ENCODE measurements around the gene IFT27.

The IFT27 gene, protein sequence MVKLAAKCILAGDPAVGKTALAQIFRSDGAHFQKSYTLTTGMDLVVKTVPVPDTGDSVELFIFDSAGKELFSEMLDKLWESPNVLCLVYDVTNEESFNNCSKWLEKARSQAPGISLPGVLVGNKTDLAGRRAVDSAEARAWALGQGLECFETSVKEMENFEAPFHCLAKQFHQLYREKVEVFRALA

DNA sequence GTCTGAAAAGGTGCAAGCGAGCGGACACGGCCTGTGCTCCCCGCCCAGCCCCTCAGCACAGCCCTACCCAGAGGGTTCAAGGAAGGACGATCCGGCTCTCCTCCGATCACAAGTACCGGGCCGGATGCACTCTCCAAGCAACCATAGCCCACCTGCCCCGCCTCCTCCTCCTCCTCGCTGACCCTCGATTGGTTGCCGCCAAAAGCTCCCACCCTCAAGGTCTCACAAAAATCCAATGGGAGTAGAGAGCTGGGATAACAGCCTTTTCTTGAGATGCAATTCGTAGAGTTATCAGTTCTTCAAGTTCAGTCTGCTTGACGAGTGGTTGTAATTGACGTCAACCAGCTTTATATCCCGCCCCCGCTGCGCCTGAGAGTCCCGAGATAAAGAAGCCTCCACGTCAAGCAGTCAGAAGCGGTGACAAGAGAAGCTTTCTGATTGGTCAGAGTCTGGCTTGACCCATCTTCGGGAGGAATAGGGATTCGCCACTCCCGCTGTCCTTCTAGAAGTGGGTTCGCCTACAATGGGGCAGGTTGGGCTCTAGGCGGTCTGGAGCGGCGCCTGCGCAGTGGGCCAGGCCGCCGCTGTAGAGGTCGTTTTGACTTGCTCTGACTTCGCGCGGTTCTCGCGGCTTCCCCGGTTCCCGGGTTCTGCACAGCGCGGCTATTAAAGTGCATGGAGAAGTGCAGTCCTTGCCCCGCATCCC, at the start of gene IFT27:
TSS of gene IFT27 (minus strand) at position 156 of the 706 bp plus-strand sequence. CDS start 412 bp downstream, outside the sequence.
- Histone ChIP-seq H3K4me3 (peak within 1 kb of the TSS; percentile 99), H3K27ac (peak within 1 kb of the TSS; percentile 84 to 95)
- TF ChIP-seq CTCF (IDR thresholded peaks at IDR 0.05): no peak
- DNase-seq (ENCODE audit: low spot score): peak; percentile 99

- no peak for DNase-seq (ENCODE audit: low spot score)
- no peak overlapping the region for H3K27ac ChIP-seq
- H3K4me3 ChIP-seq: no peak overlapping the region
- no peak for TF ChIP-seq CTCF (IDR thresholded peaks at IDR 0.05)
These were observed 48.7 kb upstream of the IFT27 start for GRCh38 chr22:36824655-36825054.

GRCh38 chr22:36823186-36823839, 47.4 kb upstream of the IFT27 start:
- Histone ChIP-seq H3K4me3 (no peak overlapping the region), H3K27ac (no peak overlapping the region)
- no peak for DNase-seq (ENCODE audit: low spot score)
- no peak for TF ChIP-seq CTCF (IDR thresholded peaks at IDR 0.05)

- DNase-seq (ENCODE audit: low spot score): no peak
- TF ChIP-seq CTCF (IDR thresholded peaks at IDR 0.05): no peak
- no peak overlapping the region for H3K4me3 ChIP-seq
- H3K27ac ChIP-seq: no peak overlapping the region
These were observed 46.7 kb upstream of the IFT27 start for GRCh38 chr22:36822581-36822980.

DNA sequence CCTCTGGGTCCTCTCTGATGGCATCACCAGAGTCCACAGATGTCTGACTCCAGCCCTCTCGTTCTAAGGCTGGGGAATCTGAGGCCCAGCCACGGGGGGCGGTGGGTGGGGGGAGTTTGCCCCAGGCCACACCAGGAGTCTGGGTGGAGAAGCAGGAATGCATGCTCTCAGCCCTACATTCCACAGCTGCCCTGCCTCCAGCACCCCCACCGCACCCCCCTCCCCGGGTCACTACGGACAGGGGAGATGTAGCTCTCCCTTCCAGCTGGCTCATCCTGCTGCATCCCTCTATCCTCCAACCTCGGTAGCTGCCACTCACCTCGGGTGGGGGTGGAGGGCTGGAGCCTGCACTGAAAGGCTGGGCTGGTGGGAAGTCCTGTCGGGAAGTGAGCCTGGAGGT, 43.2 kb upstream of the IFT27 start:
- no peak overlapping the region for H3K4me3 ChIP-seq
- H3K27ac ChIP-seq: no peak overlapping the region
- no peak for TF ChIP-seq CTCF (IDR thresholded peaks at IDR 0.05)
- DNase-seq (ENCODE audit: low spot score): no peak

GRCh38 chr22:36818010-36818642, 42.2 kb upstream of the IFT27 start:
- H3K4me3 ChIP-seq: no peak overlapping the region
- no peak overlapping the region for H3K27ac ChIP-seq
- no peak for TF ChIP-seq CTCF (IDR thresholded peaks at IDR 0.05)
- DNase-seq (ENCODE audit: low spot score): no peak

All from coronary artery (tissue), 2 donors.